Measurements from ENCODE around the gene ITPRIPL2. TPM values are rescaled to one million over a fixed set of nuclear protein-coding genes. Genes with fewer than 3 reads are reported as not detected.

Gene ITPRIPL2
- total and polyA plus RNA-seq, 10 donors, result 2.2 to 41.5 (median 24.9) TPM

DNA sequence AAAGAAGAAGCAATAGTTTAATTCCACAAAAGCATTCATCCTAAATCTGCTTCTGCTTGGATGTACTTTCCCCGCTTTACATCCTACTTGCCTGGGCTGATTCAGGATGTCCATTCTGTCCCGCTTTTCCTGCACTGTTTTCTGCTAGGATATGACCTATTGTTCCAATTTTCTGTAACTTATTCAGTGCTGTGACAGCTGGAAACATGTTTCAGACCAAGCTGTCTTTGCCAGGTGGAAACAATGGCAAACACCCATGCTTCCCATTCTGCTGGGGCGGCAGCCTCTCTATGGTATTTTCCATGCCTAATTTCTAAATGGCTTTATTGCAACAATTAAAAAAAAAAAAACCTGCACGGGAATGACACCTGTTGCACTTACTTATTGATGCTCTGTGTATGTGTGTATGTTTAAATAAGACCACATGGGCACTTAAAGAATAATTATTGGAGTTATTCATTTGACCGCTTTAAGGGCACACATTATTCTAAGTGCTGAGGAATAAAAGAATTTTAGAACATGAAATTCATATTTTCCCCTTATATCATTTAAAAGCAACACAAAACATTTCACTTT lies 25.3 kb upstream of the ITPRIPL2 start:
- WGBS, 5 donors, result 81 to 92% (median 86%) methylated on average over 5 of the region's 5 CpGs
- no peak for DNase-seq
- H3K4me3 ChIP-seq, result no peak overlapping the region
- H3K9me3 ChIP-seq, result peaks cover 0 to 5% (median 0%) of the 10 kb centered on the region in 8 donors
- no peak overlapping the region for H3K27ac ChIP-seq
- no peaks in the 10 kb centered on the region for H3K36me3 ChIP-seq
- H3K4me1 ChIP-seq, result peaks cover 6 to 17% (median 12%) of the 10 kb centered on the region in 6 donors
- TF ChIP-seq, protein P1, sequence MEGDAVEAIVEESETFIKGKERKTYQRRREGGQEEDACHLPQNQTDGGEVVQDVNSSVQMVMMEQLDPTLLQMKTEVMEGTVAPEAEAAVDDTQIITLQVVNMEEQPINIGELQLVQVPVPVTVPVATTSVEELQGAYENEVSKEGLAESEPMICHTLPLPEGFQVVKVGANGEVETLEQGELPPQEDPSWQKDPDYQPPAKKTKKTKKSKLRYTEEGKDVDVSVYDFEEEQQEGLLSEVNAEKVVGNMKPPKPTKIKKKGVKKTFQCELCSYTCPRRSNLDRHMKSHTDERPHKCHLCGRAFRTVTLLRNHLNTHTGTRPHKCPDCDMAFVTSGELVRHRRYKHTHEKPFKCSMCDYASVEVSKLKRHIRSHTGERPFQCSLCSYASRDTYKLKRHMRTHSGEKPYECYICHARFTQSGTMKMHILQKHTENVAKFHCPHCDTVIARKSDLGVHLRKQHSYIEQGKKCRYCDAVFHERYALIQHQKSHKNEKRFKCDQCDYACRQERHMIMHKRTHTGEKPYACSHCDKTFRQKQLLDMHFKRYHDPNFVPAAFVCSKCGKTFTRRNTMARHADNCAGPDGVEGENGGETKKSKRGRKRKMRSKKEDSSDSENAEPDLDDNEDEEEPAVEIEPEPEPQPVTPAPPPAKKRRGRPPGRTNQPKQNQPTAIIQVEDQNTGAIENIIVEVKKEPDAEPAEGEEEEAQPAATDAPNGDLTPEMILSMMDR (IDR thresholded peaks at IDR 0.05 in 8 of 11, conservative IDR thresholded peaks at IDR 0.05 in 3 of 11), result no peak
- TF ChIP-seq POLR2AphosphoS5 (IDR thresholded peaks at IDR 0.05) (no peak), POLR2A (IDR thresholded peaks at IDR 0.05) (no peak)
- intact Hi-C loops (cut with DNase I; ENCODE audit: low total_unique reads), result loop anchor here (5.0 to 10.0 kb wide), 2 partner anchors 86 to 414 kb away; no protein-coding TSS in a partner anchor
- H3K27me3 ChIP-seq (replicated peaks in 1 of 7), result peaks cover 0 to 21% (median 0%) of the 10 kb centered on the region in 7 donors

DNA sequence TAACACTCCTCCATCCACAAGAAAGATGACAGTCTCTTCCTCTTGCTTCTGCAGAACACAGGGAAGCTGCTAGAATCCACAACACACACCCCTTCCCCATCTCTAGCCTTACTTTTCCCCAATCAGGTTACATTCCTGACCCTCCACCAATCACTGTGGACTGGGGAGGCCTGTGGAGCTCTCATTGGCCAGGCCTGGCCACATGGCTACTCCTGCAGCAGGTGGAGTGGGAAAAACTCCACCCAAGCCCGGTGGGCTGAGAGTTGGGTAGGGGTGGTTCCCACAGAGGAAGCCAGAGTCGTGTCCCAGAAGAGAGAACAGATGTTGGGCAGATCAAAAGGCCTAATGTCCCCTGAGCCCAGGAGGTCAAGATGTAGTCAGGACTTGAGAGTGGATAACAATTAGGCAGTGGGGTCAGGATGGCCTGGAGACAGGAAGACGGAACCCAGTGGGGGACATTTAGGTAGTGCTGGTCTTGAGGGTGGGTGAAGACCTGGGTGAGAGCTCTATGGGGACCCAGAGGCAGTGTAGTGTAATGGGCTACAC lies 24.3 kb upstream of the ITPRIPL2 start:
- Histone ChIP-seq H3K27me3 (replicated peaks in 1 of 7) (peaks cover 0 to 21% (median 0%) of the 10 kb centered on the region in 7 donors), H3K9me3 (peaks cover 0 to 5% (median 0%) of the 10 kb centered on the region in 8 donors), H3K4me1 (peaks cover 6 to 17% (median 12%) of the 10 kb centered on the region in 6 donors), H3K36me3 (no peaks in the 10 kb centered on the region), H3K4me3 (no peak overlapping the region), H3K27ac (no peak overlapping the region)
- DNase-seq, result no peak
- intact Hi-C loops (cut with DNase I; ENCODE audit: low total_unique reads), result loop anchor here (5.0 to 10.0 kb wide), 2 partner anchors 85 to 413 kb away; no protein-coding TSS in a partner anchor
- 66 to 84% (median 78%) methylated on average over 3 of the region's 3 CpGs for WGBS, 5 donors
- TF ChIP-seq POLR2A (IDR thresholded peaks at IDR 0.05) (no peak), POLR2AphosphoS5 (IDR thresholded peaks at IDR 0.05) (no peak)
- TF ChIP-seq, protein P1 (IDR thresholded peaks at IDR 0.05 in 8 of 11, conservative IDR thresholded peaks at IDR 0.05 in 3 of 11), result no peak

DNA sequence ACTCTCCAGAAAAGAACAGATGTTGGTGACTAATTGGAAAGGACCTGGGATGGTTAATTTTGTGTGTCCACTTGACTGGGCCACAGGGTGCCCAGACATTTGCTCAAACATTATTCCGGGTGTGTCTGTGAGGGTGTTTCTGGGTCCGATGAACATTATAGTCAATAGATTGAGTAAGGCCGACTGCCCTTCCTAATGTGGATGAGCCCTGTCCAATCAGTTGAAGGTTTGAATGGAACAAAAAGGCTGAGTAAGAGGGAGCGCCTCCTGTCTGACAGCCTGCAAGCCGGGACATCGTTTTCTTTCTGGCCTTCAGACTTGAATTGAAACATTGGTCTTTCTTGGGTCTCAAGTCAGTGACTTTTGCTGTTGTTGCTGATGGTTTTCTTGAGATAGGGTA lies 22.8 kb upstream of the ITPRIPL2 start:
- Histone ChIP-seq H3K4me3 (no peak overlapping the region), H3K27me3 (replicated peaks in 1 of 7) (peaks cover 0 to 13% (median 0%) of the 10 kb centered on the region in 7 donors), H3K9me3 (peaks cover 0 to 5% (median 0%) of the 10 kb centered on the region in 8 donors), H3K27ac (no peak overlapping the region), H3K4me1 (peaks cover 6 to 12% (median 10%) of the 10 kb centered on the region in 6 donors), H3K36me3 (no peaks in the 10 kb centered on the region)
- TF ChIP-seq POLR2AphosphoS5 (IDR thresholded peaks at IDR 0.05), result no peak
- TF ChIP-seq, protein P1 (IDR thresholded peaks at IDR 0.05 in 8 of 11, conservative IDR thresholded peaks at IDR 0.05 in 3 of 11), result no peak
- intact Hi-C loops (cut with DNase I; ENCODE audit: low total_unique reads), result no loop called here
- 93 to 96% (median 94%) methylated on average over 6 of the region's 6 CpGs for WGBS, 5 donors
- DNase-seq, result no peak

DNA sequence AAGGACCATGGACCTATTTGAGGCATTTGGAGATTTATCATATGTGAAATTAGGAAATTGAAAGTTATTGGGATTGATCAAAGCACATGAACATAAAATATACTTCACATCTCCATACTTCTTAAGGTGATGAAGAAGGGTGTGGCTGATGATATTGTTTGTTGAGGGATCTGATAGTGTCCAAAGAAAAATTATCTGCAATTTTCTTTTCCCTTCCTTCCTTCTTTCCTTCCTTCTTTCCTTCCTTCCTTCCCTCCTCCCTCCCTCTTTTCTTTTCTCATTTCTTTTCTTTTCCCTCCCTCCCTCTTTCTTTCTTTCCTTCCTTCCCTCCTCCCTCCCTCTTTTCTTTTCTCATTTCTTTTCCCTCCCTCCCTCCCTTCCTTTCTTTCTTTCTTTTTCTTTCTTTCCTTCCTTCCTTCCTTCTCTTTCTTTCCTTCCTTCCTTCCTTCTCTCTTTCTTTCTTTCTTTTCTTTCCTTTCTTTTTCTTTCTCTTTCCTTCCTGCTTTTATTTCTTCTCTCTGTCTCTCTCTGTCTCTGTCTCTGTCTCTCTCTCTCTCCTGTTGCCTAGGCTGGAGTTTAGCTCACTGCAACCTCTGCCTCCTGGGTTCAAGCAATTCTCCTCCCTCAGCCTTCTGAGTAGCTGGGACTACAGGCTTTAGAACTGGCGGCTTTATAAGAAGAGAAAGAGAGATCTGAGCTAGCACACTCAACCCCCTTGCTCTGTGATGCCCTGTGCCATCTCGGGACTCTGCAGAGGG lies 20.9 kb upstream of the ITPRIPL2 start:
- 82 to 89% (median 85%) methylated on average over 2 of the region's 2 CpGs for WGBS, 5 donors
- intact Hi-C loops (cut with DNase I; ENCODE audit: low total_unique reads), result no loop called here
- H3K4me3 ChIP-seq, result no peak overlapping the region
- TF ChIP-seq POLR2A (IDR thresholded peaks at IDR 0.05), result no peak
- TF ChIP-seq, protein P1 (IDR thresholded peaks at IDR 0.05 in 8 of 11, conservative IDR thresholded peaks at IDR 0.05 in 3 of 11), result no peak
- no peak for TF ChIP-seq POLR2AphosphoS5 (IDR thresholded peaks at IDR 0.05)
- peaks cover 0 to 5% (median 0%) of the 10 kb centered on the region in 8 donors for H3K9me3 ChIP-seq
- no peaks in the 10 kb centered on the region for H3K4me1 ChIP-seq
- no peak for DNase-seq
- H3K27ac ChIP-seq, result no peak overlapping the region
- no peaks in the 10 kb centered on the region for H3K36me3 ChIP-seq
- H3K27me3 ChIP-seq (replicated peaks in 1 of 7), result no peaks in the 10 kb centered on the region

Data from spleen (tissue), 11 donors.